Activated CD8-positive, alpha-beta memory T cell treated with anti-CD3 and anti-CD28 coated beads for 36 hours (primary cell): ENCODE results near the gene ANP32B. TPM values are rescaled to one million over a fixed set of nuclear protein-coding genes. Genes with fewer than 3 reads are reported as not detected.
"Not testable (repeated sequence)": the region's sequence is repeated elsewhere in the genome, so short reads cannot be mapped to it uniquely, and the experiment has no call there.

ENCODE experiments used
- CTCF ChIA-PET: fragments of 350-600 bp; sonication (Branson Sonifier 250); formaldehyde crosslinking; loops from one replicate; lab custom pipeline; 2021; ENCODE audit warnings: antibody characterized with exemption; lab: Charles Lee
- POLR2A ChIA-PET: fragments of 350-600 bp; sonication (Branson Sonifier 250); formaldehyde crosslinking; loops from one replicate; lab custom pipeline; 2021; ENCODE audit warnings: antibody characterized with exemption; lab: Charles Lee
- total RNA-seq, 2 experiments: library from RNA; stranded (reverse); gene quantifications; one replicate each; pipeline ENCODE4 v1.2.3, GENCODE V29; 2021

The ANP32B gene
- total RNA-seq, 2 experiments from 2014 or later, result 344 to 345 TPM

DNA sequence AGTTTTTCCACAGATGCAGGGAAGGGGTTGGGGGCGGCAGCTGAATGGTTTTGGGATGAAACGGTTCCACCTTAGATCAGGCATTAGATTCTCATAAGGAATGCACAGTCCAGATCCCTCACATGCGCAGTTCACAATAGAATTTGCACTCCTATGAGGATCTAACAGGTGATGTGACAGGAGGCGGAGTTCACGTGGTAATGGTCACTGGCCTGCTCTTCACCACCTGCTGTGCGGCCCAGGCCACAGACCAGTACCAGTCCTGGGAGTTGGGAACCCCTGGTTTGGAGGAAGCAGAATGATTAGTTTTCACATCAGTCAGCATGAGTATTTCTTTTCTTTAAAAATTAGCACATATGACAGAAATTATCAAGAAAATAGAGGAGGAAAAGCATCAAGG lies 26.3 kb downstream of the ANP32B start:
- ChIA-PET POLR2A (no interaction called here), CTCF (no interaction called here)

DNA sequence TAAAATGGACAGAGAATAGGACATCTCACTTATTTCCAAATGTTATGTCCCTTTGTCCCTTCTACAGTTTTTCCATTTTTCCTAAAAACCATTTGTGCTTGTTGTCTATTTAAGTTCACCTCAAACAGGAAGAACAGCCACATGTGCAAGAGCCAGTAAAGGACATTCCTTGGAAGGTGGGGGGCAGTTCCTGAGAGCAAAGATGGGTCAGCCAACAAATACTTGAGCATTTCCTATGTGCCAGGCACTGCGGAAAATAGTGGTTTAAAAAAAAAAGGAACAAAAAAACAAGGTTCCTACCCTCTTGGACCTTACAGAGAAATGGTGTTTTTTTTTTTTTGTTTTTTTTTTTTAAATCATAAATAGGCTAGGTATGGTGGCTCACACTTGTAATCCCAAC lies 26.8 kb downstream of the ANP32B start:
- ChIA-PET CTCF (no interaction called here), POLR2A (no interaction called here)

DNA sequence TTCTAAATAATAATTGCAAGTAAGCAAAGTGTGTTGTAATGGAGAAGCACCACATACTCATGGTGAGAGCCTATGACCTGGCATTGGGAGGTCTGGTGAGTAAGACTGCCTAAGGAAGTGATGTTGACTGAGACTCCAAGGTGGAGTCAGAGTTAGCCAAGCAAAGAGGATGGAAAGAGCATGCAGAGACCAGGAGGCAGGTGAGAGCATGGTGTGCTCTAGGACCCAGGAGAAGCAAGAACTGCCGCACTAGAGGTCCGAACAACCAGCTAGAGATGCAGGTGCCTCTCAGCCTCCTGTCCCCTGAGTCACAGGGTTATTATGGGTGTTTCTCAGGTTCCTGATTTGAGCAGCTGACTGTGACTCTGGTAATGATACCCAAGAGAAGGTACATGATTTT lies 27.3 kb downstream of the ANP32B start:
- CTCF ChIA-PET, result no interaction called here
- POLR2A ChIA-PET, result no interaction called here

DNA sequence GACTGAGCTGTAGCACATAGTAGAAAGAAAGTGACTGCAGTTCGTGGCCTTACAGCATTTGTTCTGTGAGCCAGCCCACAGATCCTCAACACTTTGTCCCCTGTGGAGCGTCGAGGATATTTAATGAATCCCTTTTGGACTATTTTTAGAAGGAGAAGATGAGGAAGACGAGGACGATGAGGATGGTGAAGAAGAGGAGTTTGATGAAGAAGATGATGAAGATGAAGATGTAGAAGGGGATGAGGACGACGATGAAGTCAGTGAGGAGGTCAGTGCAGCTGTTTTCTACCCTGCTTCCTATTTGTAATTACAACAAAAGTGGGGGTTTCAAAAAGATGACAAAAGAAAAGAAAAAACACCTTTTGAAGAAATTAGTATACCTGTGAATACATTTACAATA lies 28.0 kb downstream of the ANP32B start:
- POLR2A ChIA-PET, result no interaction called here
- CTCF ChIA-PET, result no interaction called here

DNA sequence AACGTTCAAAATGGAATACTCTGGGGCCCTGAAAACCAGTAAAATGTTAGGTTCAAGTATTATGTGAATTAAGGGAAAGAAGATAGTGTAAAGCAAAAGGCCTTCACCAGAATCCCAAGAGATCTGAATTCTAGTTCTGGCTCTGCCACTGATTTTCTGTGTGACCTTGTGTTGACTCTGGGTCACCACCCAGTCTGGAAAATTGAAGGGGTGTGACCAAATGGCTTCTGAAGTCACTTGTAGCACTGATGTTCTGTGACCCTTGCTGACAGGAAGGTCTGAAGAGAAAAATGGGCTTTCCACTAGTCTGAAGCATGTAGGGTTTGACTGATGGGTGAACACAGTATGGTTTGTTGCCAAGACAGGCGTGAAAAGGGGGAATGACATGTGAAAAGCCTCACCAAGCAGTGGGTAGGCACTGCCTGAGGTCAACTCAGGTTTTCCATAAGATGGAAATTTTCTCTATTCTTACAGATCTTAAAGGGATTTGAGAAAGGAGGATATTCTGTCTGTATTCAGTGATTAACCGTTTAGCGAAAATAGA lies 33.1 kb downstream of the ANP32B start:
- POLR2A ChIA-PET, result no interaction called here
- CTCF ChIA-PET, result interaction anchor here (1.2 to 1.3 kb wide), 2 partner anchors 92 to 93 kb away, joined by 3 to 6 read pairs; partner anchors contain the start of gene TRMO

DNA sequence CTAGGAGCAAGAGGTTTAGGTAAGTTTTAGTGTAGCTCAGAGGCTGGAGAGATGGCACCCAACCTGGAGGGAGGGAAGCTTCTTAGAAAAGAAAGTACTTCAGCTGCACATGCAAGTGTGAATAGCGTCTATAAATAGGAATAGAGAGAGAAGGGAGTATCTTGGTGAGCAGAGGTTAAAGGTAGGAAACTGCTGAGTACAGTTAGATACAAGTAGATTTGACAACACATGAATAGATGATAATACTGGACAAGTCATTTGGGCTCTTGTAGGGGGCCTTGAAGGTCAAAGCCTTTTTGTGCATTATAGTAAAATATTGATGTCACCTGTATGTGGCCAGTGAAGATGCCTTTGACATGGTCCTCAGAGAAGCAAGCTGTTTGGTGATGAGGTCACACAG lies 34.2 kb downstream of the ANP32B start:
- CTCF ChIA-PET, result interaction anchor here (1.4 kb wide), 1 partner anchor 17 kb away, joined by 5 read pairs; no protein-coding TSS in a partner anchor
- POLR2A ChIA-PET, result interaction anchor here (1.0 kb wide), 1 partner anchor 24 kb away, joined by 3 read pairs; no protein-coding TSS in a partner anchor

DNA sequence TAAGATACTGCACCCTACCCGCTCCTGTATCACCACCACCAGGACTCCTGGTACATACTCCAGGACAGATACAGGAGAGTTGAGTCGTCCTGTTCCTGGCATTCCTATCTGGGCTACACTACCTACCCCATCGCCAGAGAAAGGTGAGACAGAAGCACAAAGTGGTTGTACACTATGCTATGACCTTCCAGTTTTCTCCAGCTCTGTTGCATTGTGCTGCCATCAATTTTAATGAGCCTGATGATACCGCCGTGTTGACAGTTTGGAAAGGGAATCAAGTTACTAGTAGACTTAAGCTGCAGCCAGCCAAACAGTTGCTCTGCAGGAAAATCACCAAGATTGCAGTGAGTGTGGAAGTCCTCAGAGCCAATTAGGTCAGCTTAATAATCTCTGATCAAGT lies 35.2 kb downstream of the ANP32B start:
- ChIA-PET CTCF (interaction anchor here (0.7 to 1.4 kb wide), 3 partner anchors 16 to 284 kb away, joined by 3 to 5 read pairs (median 3); no protein-coding TSS in a partner anchor), POLR2A (no interaction called here)

DNA sequence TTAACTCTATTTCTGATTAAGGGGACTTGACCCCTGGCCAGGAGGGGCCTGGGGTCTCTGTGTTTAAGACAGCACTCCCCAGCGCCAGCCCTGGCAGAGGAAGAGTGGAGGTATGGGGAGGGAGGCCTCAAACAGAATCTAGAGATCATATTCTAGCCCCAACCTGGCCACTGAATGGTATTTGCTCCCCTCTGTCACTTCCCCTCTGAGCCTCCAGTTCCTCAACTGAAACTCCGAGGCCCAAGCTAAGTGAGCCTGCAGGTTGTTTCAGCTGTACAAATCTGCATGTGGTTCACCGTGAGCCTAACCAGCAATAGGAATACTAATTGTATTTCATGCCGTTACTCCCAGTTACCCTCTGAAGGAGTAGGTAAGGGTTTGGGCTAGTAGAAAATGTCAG lies 36.0 kb downstream of the ANP32B start:
- CTCF ChIA-PET, result interaction anchor here (1.4 kb wide), 1 partner anchor 93 kb away, joined by 3 read pairs; no protein-coding TSS in a partner anchor
- POLR2A ChIA-PET, result no interaction called here

DNA sequence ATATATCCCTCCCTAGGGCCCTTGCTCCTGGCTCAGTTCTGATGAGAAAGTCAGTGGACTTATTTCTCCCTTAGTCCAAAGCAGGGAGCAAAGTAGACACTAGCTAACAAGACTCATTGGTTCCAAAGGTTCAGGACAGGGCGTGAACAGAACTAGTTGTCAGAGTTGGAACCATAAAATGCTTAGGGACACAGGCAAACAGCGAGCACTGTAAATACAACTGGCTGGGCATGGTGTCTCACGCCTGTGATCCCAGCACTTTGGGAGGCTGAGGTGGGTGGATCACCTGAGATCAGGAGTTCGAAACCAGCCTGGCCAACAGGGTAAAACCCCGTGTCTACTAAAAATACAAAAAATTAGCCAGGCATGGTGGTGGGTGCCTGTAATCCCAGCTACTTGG lies 36.7 kb downstream of the ANP32B start:
- POLR2A ChIA-PET, result not testable (repeated sequence)
- CTCF ChIA-PET, result interaction anchor here (2.0 kb wide), 1 partner anchor 14 kb away, joined by 10 read pairs; no protein-coding TSS in a partner anchor

DNA sequence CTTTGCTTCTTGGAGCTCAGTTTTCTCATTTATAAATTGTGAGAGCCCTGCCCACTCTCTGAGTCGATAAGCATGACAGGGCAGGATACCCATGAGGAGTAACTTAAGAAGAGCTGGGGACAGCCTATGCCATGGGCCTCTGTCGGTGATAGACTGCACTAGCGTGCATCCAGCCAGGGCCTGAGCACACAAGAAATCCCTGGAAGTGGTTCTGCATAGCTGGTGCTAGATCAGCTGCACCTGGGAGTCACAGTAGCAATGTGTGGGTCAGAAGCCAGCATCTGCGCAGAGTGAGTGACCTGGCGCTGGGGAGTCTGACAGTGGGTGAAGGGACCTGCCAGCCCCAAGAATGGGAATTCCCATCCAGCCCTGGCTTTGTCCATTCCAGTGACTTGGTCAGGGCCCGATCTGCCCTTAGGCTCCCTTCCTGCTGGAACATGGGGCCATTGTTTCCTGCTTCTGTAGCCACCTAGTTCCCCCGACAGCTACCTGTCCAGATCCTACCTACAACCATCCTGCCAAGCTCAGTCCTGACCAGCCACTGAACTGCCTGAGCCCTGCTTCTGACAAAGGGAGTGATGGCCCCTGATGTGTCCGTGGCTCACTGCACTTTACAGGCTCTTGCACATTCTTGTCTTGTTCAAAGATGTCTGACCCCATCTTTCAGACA lies 37.5 kb downstream of the ANP32B start:
- ChIA-PET CTCF (interaction anchor here (0.7 to 2.0 kb wide), 2 partner anchors 13 to 83 kb away, joined by 4 to 10 read pairs; partner anchors contain the start of gene HEMGN), POLR2A (no interaction called here)

DNA sequence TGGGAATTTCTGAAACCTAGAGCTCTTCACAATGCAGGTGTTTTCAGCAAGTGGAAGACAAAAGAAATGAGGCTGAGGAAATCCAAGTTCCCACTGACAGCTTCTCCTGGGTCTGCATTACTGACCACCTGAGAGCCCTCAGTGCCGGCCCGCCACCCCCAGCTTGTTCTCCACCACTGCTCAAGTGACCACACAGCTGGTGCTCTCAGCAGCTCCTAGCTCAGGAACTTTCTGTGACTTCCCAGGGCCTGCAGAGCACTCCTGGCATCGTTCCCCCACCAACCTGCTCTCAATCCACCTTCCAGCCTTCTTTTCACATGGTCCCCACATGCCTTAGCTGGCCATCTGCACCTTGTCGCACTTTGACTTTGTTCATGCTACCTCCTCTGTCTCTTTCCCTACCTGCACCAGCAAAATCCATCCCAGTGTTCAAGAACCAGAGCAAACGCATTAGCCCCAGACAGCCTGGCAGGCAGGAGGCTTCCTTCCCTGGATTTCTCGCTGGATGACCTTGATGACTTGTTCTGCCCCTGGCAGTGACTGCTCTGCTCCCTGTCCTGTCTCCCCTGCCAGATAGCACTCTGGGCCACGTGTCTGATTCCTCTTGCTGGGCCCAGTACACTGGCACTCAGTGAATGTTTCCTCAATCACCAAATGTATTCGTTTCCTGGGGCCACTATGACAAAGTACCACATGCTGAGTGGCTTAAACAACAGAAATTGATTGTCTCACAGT lies 38.3 kb downstream of the ANP32B start:
- ChIA-PET CTCF (interaction anchor here (2.0 kb wide), 1 partner anchor 13 kb away, joined by 10 read pairs; no protein-coding TSS in a partner anchor), POLR2A (no interaction called here)

DNA sequence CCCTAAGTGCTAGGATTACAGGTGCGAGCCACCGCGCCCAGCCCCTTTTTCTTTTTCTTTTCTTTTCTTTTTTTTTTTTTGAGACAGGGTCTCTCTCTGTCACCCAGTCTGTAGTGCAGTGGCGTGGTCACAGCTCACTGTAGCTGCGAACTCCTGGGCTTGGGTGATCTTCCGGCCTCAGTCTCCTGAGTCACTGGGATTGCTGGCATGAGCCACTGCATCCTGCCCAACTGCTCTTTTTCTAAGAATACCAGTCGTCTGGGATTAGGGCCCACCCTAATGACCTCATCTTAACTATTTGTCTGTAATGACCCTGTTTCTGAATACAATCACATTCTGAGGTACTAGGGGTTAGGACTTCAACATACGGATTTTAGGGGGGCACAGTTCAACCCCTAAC lies 39.3 kb downstream of the ANP32B start:
- ChIA-PET POLR2A (no interaction called here), CTCF (no interaction called here)

DNA sequence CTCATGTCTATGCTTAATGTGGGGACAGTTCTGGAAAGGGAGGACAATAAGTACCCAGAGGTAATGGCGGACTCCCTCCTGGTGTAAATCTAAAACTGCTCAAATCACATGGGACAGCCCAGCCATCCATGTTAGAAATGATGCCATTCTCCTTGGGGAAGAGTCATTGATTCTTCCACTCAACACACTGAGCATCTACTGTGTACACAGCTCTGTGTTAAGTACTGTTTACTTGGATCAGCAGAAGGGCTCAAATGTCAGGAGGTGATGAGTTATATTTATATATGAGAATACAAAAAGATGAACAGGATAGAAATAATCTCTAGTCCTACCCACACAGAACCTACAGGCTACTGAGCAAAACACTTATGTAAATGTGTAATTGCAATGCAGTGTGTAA lies 41.6 kb downstream of the ANP32B start:
- ChIA-PET POLR2A (no interaction called here), CTCF (interaction anchor here (0.6 to 1.3 kb wide), 2 partner anchors 11 to 100 kb away, joined by 4 read pairs; no protein-coding TSS in a partner anchor)

DNA sequence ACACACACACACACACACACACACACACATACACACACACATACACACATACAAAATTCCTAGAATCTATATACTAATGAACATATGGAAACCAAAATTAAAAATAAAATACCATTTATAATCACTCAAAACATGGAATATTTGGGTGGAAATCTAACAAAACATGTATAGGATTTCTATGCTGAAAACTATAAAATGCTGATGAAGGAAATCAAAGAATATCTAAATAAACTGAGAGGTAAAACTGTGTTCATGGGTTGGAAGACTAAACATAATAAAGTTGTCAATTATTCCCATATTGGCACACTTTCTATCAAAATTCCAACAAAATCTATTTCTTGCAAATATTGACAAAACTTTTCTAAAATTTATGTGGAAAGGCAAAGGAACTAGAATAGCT lies 48.0 kb downstream of the ANP32B start:
- ChIA-PET POLR2A (no interaction called here), CTCF (interaction anchor here (1.5 kb wide), 1 partner anchor 25 kb away, joined by 3 read pairs; the partner anchor contains the start of gene NANS)

DNA sequence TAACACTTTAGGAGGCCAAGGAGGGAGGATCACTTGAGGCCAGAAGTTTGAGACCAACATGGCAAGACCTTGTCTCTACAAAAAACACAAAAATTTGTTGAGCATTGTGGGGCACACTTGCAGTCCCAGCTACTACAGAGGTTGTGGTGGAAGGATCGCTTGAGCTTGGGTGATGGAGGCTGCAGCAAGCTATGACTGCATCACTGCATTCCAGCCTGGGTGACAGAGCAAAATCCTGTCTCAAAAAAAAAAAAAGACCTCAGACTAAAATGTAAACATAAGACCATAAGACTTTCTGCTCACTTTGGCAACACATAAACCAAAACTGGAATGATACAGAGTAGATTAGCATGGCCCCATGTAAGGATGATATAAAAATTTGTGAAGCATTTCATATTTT lies 48.8 kb downstream of the ANP32B start:
- ChIA-PET CTCF (interaction anchor here (1.1 to 1.5 kb wide), 2 partner anchors 18 to 24 kb away, joined by 3 read pairs; partner anchors contain the start of gene NANS), POLR2A (no interaction called here)

DNA sequence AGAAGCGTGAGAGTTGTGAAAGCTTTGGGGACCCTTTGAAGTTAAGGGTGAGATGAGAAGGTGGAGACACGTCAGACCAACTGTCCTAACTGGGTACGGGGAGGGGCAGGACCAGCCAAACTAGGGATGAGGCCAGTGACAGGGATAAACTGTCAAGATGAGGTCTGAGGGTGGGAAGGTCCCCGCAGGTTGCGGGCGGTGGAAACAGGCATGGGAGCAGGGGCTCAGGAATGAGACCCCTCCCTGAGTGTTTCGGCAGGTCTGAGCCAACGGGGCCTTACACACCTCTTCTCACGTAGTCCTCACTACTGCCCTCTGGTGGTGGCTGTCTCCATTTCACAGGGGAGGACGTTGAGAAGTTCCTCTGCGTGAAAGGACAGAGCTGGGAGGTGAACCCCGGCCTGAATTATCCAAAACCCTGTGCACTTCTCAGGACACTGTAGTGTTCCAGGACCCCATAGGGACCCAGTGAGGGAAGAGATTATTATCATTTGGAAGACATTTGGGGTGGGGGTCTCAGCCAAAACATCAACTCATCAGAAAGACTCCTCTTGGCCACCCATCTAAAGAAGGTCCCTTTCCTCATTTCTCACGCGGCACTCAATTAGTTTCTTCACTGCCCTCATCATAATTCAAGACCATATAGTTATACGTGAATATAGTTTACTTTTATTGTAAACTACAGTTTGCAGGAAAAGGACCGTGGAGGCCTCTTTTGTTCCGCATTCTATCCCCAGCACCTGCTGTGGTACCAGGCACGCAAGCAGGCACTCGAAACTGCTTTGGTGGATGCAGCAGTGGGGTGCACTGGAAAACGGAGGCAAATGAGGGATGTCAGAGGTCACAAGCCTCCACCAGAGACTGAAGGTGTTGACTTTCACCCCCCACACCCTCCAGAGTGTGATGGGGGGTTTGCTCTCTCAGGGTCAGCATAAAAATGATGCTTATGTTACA lies 51.7 kb downstream of the ANP32B start:
- ChIA-PET CTCF (interaction anchor here (0.6 to 3.4 kb wide), 19 partner anchors 9 to 114 kb away, joined by 3 to 21 read pairs (median 4); partner anchors contain the start of genes ANP32B, NANS and TRMO), POLR2A (interaction anchor here (0.7 to 1.0 kb wide), 2 partner anchors 49 to 112 kb away, joined by 3 to 8 read pairs; partner anchors contain the start of gene TRMO)

DNA sequence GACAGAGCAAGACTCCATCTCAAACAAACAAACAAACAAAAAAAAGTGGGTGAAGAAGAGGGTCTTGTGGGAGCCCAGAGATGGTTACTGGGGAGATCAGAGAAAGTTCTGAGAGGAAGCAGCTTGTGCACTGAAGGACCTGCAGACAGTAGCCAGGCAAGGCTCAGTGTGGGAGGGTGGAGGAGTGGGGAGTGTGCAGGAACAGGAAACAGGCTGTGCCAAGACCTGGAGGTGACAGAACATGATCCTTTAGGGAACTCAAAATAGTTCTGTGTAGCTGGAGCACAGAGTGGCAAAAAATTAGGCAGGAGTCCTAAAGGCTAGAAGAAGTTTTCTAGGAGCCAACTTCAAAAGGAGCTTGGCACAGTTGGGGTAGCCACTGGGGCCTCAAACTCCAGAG lies 54.2 kb downstream of the ANP32B start:
- POLR2A ChIA-PET, result no interaction called here
- CTCF ChIA-PET, result interaction anchor here (0.8 to 1.8 kb wide), 2 partner anchors 19 to 113 kb away, joined by 3 to 6 read pairs; partner anchors contain the start of gene NANS

DNA sequence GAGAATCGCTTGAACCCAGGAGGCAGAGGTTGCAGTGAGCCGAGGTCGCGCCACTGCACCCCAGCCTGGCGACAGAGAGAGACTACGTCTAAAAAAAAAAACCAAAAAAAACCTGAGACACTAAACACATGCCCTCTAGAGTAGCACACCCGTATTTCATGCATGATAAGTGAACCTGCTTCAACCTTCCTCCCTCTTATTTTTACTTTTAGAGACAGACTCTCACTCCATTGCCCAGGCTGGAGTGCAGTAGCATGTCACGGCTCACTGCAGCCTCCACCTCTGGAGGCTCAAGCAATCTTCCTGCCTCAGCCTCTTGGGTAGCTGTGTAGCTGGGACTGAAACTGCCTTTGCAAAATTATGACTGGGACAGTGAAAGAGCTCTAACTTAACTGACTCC lies 55.8 kb downstream of the ANP32B start:
- CTCF ChIA-PET, result no interaction called here
- POLR2A ChIA-PET, result no interaction called here
